Measurements from ENCODE around the gene TULP4. TPM values are rescaled to one million over a fixed set of nuclear protein-coding genes. Genes with fewer than 3 reads are reported as not detected.

TULP4 gene
- total RNA-seq, 1 experiment from 2014 or later: 105 TPM

DNA sequence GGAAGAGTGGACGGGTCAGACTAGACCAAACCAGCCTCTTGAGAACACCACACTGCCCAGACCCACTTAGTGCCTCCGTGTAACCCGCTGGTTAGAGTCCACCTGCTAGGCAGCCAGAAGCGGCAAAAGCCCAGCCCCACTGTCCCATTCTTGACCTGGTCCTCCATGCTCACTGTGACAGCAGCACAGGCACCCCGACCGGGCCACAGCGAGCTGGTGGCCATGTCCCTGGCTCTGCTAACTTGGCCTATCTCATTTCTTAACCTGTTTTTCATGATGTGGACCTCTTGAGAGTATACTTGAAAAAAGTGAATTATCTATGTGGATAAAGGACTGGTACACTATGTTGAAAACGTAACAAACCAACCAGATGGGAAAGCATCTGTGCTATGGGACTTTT lies 202.7 kb downstream of the TULP4 start:
- Mint-ChIP-seq H3K4me3 (ENCODE audit: low read depth, unreplicated experiment) (no peak overlapping the region), H3K27ac (ENCODE audit: unreplicated experiment) (no peak overlapping the region), H3K27me3 (ENCODE audit: unreplicated experiment) (no peaks in the 10 kb centered on the region), H3K4me1 (ENCODE audit: low read depth, unreplicated experiment) (peaks cover 9% of the 10 kb centered on the region), H3K36me3 (ENCODE audit: insufficient read depth, unreplicated experiment) (peaks cover 4% of the 10 kb centered on the region), H3K9me3 (ENCODE audit: low read depth, unreplicated experiment) (no peaks in the 10 kb centered on the region)
- intact Hi-C loops (cut with micrococcal nuclease; ENCODE audit: unreplicated experiment): no loop called here
- BruUV-seq (replicated peaks): no TSS peak
- no peak for DNase-seq
- CTCF ChIA-PET: no interaction called here
- TF ChIP-seq, protein P1, sequence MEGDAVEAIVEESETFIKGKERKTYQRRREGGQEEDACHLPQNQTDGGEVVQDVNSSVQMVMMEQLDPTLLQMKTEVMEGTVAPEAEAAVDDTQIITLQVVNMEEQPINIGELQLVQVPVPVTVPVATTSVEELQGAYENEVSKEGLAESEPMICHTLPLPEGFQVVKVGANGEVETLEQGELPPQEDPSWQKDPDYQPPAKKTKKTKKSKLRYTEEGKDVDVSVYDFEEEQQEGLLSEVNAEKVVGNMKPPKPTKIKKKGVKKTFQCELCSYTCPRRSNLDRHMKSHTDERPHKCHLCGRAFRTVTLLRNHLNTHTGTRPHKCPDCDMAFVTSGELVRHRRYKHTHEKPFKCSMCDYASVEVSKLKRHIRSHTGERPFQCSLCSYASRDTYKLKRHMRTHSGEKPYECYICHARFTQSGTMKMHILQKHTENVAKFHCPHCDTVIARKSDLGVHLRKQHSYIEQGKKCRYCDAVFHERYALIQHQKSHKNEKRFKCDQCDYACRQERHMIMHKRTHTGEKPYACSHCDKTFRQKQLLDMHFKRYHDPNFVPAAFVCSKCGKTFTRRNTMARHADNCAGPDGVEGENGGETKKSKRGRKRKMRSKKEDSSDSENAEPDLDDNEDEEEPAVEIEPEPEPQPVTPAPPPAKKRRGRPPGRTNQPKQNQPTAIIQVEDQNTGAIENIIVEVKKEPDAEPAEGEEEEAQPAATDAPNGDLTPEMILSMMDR (IDR thresholded peaks at IDR 0.05; ENCODE audit: unreplicated experiment): no peak

DNA sequence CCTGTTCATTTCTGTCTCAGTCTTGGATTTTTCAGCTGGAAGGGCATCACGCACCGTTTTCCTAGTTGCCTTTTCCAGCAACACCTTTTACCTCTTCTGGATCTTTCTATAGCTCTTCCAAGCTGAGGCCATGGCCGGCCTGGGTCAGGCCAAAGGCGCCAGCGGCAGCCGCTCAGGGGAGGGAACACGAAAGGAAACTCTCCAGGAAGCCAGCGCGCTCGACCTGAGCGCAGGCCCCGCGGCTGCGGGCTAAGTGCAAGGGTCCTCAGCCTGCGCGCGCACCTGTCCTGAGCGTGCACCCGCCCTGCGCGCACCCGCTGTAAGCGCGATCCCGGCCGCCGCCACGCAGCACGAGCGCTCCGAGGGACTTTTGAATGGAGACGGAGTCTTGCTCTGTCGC lies 203.8 kb downstream of the TULP4 start:
- no peaks in the 10 kb centered on the region for H3K27me3 Mint-ChIP-seq (ENCODE audit: unreplicated experiment)
- peaks cover 1% of the 10 kb centered on the region for H3K36me3 Mint-ChIP-seq (ENCODE audit: insufficient read depth, unreplicated experiment)
- no TSS peak for BruUV-seq (replicated peaks)
- H3K4me3 Mint-ChIP-seq (ENCODE audit: low read depth, unreplicated experiment): no peak overlapping the region
- no peak for DNase-seq
- peaks cover 9% of the 10 kb centered on the region for H3K4me1 Mint-ChIP-seq (ENCODE audit: low read depth, unreplicated experiment)
- H3K9me3 Mint-ChIP-seq (ENCODE audit: low read depth, unreplicated experiment): no peaks in the 10 kb centered on the region
- TF ChIP-seq, protein P1 (IDR thresholded peaks at IDR 0.05; ENCODE audit: unreplicated experiment): no peak
- intact Hi-C loops (cut with micrococcal nuclease; ENCODE audit: unreplicated experiment): no loop called here
- no peak overlapping the region for H3K27ac Mint-ChIP-seq (ENCODE audit: unreplicated experiment)
- CTCF ChIA-PET: no interaction called here

DNA sequence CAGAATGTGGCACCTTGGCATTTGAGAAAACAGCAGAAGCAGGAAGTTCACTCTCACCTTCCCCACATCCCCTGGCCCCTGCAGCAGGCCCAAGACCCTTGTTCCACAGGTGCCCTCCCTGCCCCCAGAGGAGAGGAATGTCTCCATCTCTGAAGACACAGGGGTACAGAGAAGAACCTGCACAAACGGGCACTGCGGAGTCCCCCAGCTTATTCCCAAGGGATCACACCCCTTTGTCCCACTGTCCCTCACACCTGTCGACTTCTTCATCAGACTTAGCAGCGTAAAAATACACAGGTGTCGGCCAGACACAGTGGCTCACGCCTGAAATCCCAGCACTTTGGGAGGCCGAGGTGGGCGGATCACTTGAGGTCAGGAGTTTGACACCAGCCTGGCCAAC lies 204.8 kb downstream of the TULP4 start:
- TF ChIP-seq, protein P1 (IDR thresholded peaks at IDR 0.05; ENCODE audit: unreplicated experiment): no peak
- Mint-ChIP-seq H3K4me3 (ENCODE audit: low read depth, unreplicated experiment) (no peak overlapping the region), H3K4me1 (ENCODE audit: low read depth, unreplicated experiment) (peaks cover 9% of the 10 kb centered on the region), H3K36me3 (ENCODE audit: insufficient read depth, unreplicated experiment) (no peaks in the 10 kb centered on the region), H3K27ac (ENCODE audit: unreplicated experiment) (no peak overlapping the region), H3K9me3 (ENCODE audit: low read depth, unreplicated experiment) (no peaks in the 10 kb centered on the region), H3K27me3 (ENCODE audit: unreplicated experiment) (no peaks in the 10 kb centered on the region)
- CTCF ChIA-PET: no interaction called here
- intact Hi-C loops (cut with micrococcal nuclease; ENCODE audit: unreplicated experiment): no loop called here
- no peak for DNase-seq
- no TSS peak for BruUV-seq (replicated peaks)

DNA sequence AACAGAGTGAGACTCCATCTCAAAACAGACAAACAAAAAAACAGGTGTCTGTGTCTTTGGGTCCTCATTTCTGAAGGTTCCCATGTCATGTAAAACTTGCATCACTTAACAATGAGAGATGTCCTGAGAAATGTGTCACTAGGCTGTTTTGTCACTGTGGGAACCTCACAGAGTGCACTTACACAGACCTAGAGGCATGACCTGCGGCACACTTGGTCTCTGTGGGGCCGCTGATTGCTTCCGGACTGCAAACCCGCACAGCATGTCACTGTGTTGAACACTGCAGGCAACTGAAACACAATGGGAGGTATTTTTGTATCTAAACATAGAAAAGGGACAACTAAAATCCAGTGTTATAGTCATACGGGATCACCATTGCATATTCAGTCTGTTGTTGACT lies 205.3 kb downstream of the TULP4 start:
- DNase-seq: no peak
- no TSS peak for BruUV-seq (replicated peaks)
- Mint-ChIP-seq H3K27me3 (ENCODE audit: unreplicated experiment) (no peaks in the 10 kb centered on the region), H3K27ac (ENCODE audit: unreplicated experiment) (no peak overlapping the region), H3K4me3 (ENCODE audit: low read depth, unreplicated experiment) (peak overlapping the region; percentile 69), H3K36me3 (ENCODE audit: insufficient read depth, unreplicated experiment) (no peaks in the 10 kb centered on the region), H3K9me3 (ENCODE audit: low read depth, unreplicated experiment) (no peaks in the 10 kb centered on the region), H3K4me1 (ENCODE audit: low read depth, unreplicated experiment) (peaks cover 9% of the 10 kb centered on the region)
- TF ChIP-seq, protein P1 (IDR thresholded peaks at IDR 0.05; ENCODE audit: unreplicated experiment): no peak
- intact Hi-C loops (cut with micrococcal nuclease; ENCODE audit: unreplicated experiment): no loop called here
- CTCF ChIA-PET: no interaction called here
